ENCODE data around the gene NT5M.

The NT5M gene

GRCh38 chr17:17344507-17345293 lies 41.5 kb downstream of the NT5M start:
- no peak for DNase-seq

GRCh38 chr17:17345294-17345597 lies 42.1 kb downstream of the NT5M start:
- no peak for DNase-seq

GRCh38 chr17:17345686-17346427 lies 42.7 kb downstream of the NT5M start:
- DNase-seq = no peak

GRCh38 chr17:17346428-17347233 lies 43.5 kb downstream of the NT5M start:
- DNase-seq = no peak

GRCh38 chr17:17347234-17347955 lies 44.2 kb downstream of the NT5M start:
- no peak for DNase-seq

- no peak for DNase-seq
These were observed 45.0 kb downstream of the NT5M start for GRCh38 chr17:17347956-17348871.

- no peak for DNase-seq
These were observed 45.9 kb downstream of the NT5M start for GRCh38 chr17:17348872-17349723.

GRCh38 chr17:17349724-17350106 lies 46.5 kb downstream of the NT5M start:
- no peak for DNase-seq

- no peak for DNase-seq
These were observed 47.5 kb downstream of the NT5M start for GRCh38 chr17:17350491-17351355.

- no peak for DNase-seq
These were observed 48.3 kb downstream of the NT5M start for GRCh38 chr17:17351356-17351891.

- DNase-seq = no peak
These were observed 49.0 kb downstream of the NT5M start for GRCh38 chr17:17351901-17352781.

- DNase-seq = no peak
These were observed 49.9 kb downstream of the NT5M start for GRCh38 chr17:17352836-17353624.

- DNase-seq = no peak
These were observed 50.7 kb downstream of the NT5M start for GRCh38 chr17:17353625-17354484.

- peak; percentile 26 for DNase-seq
These were observed 51.6 kb downstream of the NT5M start for GRCh38 chr17:17354560-17355349.

- no peak for DNase-seq
These were observed 52.3 kb downstream of the NT5M start for GRCh38 chr17:17355426-17355825.
